HEK293 (cell line): ENCODE data around the gene LSP1.

ENCODE experiments used
- CTCF ChIA-PET: fragments of 350-600 bp; formaldehyde crosslinking; extraction: SDS; loops from one replicate; lab custom pipeline; 2021; ENCODE audit warnings: antibody characterized with exemption; lab: Yijun Ruan, JAX
- POLR2A ChIA-PET: fragments of 300-600 bp; formaldehyde crosslinking; extraction: SDS; loops from one replicate; lab custom pipeline; 2020; ENCODE audit warnings: antibody characterized with exemption, inconsistent platforms; lab: Yijun Ruan, JAX
- H3K27ac ChIP-seq: fragments of 200-500 bp; sonication (Bioruptor generic); 2 replicates; pipeline ENCODE4 v1.5.1; 2014; ENCODE audit warnings: low read depth, low read length, control low read depth, inconsistent platforms; ENCODE audit errors: extremely low read depth
- H3K36me3 ChIP-seq, 2 experiments: fragments of 200-500 bp in 1 of 2; sonication (Bioruptor generic) in 1 of 2; 1 replicate in 1 of 2; 2 replicates in 1 of 2; pipeline ENCODE4 v1.5.1; 2014 to 2017; ENCODE audit warnings: inconsistent platforms in 2 of 2, low read length in 2 of 2; ENCODE audit not compliant: control insufficient read depth in 2 of 2, insufficient read depth in 1 of 2
- H3K4me1 ChIP-seq: fragments of 200-500 bp; sonication (Bioruptor generic); 2 replicates; pipeline ENCODE4 v1.5.1; 2014; ENCODE audit warnings: mild to moderate bottlenecking, low read length, inconsistent platforms; ENCODE audit not compliant: control insufficient read depth, insufficient read depth
- H3K4me3 ChIP-seq: 2 replicates; pipeline ENCODE4 v1.5.1; 2011; ENCODE audit warnings: low read depth, mild to moderate bottlenecking, control low read depth, low read length, moderate library complexity
- H3K9me3 ChIP-seq: fragments of 200-500 bp; sonication (Bioruptor generic); 2 replicates; pipeline ENCODE4 v1.5.1; 2014; ENCODE audit warnings: low read depth, low read length, inconsistent platforms; ENCODE audit not compliant: control insufficient read depth, insufficient read depth
- BCL11B ChIP-seq: fragments of 450-650 bp; formaldehyde crosslinking; IDR thresholded peaks from 2 replicates; pipeline ENCODE4 v1.5.1; 2016; ENCODE audit warnings: low read depth, missing biosample characterization, missing genetic modification characterization
- GFI1B ChIP-seq: fragments of 450-650 bp; formaldehyde crosslinking; IDR thresholded peaks from 2 replicates; pipeline ENCODE4 v1.5.1; 2016; ENCODE audit warnings: missing biosample characterization, missing genetic modification characterization
- GLI4 ChIP-seq: fragments of 450-650 bp; formaldehyde crosslinking; IDR thresholded peaks from 2 replicates; pipeline ENCODE4 v1.5.1; 2016; ENCODE audit warnings: missing biosample characterization, missing genetic modification characterization
- IKZF3 ChIP-seq: fragments of 450-650 bp; IDR thresholded peaks from 2 replicates; pipeline ENCODE4 v1.5.0; 2018; ENCODE audit warnings: missing biosample characterization, mild to moderate bottlenecking, missing genetic modification characterization, moderate library complexity
- OSR2 ChIP-seq: fragments of 450-650 bp; formaldehyde crosslinking; IDR thresholded peaks from 2 replicates; pipeline ENCODE4 v1.5.1; 2016; ENCODE audit warnings: missing biosample characterization, missing genetic modification characterization
- PATZ1 ChIP-seq: fragments of 450-650 bp; formaldehyde crosslinking; IDR thresholded peaks from 2 replicates; pipeline ENCODE4 v1.5.1; 2016; ENCODE audit warnings: missing biosample characterization, missing genetic modification characterization
- PRDM1 ChIP-seq: fragments of 450-650 bp; formaldehyde crosslinking; IDR thresholded peaks from 2 replicates; pipeline ENCODE4; 2016; ENCODE audit warnings: missing biosample characterization, missing genetic modification characterization
- RBAK ChIP-seq: fragments of 450-650 bp; formaldehyde crosslinking; IDR thresholded peaks from 2 replicates; pipeline ENCODE4 v1.5.1; 2016; ENCODE audit warnings: missing biosample characterization, missing genetic modification characterization
- TRIM28 ChIP-seq: IDR thresholded peaks from 2 replicates; pipeline ENCODE4 v1.6.1; 2011; ENCODE audit warnings: low read length, control low read depth, borderline replicate concordance
- YY1 ChIP-seq: fragments of 450-650 bp; formaldehyde crosslinking; IDR thresholded peaks from 2 replicates; pipeline ENCODE4 v1.5.1; 2018; ENCODE audit warnings: missing biosample characterization, missing genetic modification characterization
- ZBTB44 ChIP-seq: fragments of 450-650 bp; IDR thresholded peaks from 2 replicates; pipeline ENCODE4 v1.5.1; 2018; ENCODE audit warnings: missing biosample characterization, mild to moderate bottlenecking, missing genetic modification characterization
- ZFHX2 ChIP-seq: fragments of 450-650 bp; formaldehyde crosslinking; conservative IDR thresholded peaks from 2 replicates; pipeline ENCODE4 v1.5.1; 2016; ENCODE audit warnings: missing biosample characterization, missing genetic modification characterization
- ZNF114 ChIP-seq: fragments of 450-650 bp; formaldehyde crosslinking; IDR thresholded peaks from 2 replicates; pipeline ENCODE4 v1.5.0; 2017; ENCODE audit warnings: missing biosample characterization, missing genetic modification characterization
- ZNF121 ChIP-seq: fragments of 450-650 bp; formaldehyde crosslinking; IDR thresholded peaks from 2 replicates; pipeline ENCODE4 v1.5.1; 2016; ENCODE audit warnings: missing biosample characterization, missing genetic modification characterization
- ZNF138 ChIP-seq: fragments of 450-650 bp; formaldehyde crosslinking; IDR thresholded peaks from 2 replicates; pipeline ENCODE4 v1.5.1; 2016; ENCODE audit warnings: missing biosample characterization, missing genetic modification characterization, borderline replicate concordance
- ZNF223 ChIP-seq: fragments of 450-650 bp; formaldehyde crosslinking; IDR thresholded peaks from 2 replicates; pipeline ENCODE4 v1.5.1; 2016; ENCODE audit warnings: missing biosample characterization, missing genetic modification characterization
- ZNF280D ChIP-seq: fragments of 450-650 bp; formaldehyde crosslinking; IDR thresholded peaks from 2 replicates; pipeline ENCODE4 v1.5.1; 2016; ENCODE audit warnings: missing biosample characterization, missing genetic modification characterization
- ZNF335 ChIP-seq: fragments of 450-650 bp; formaldehyde crosslinking; conservative IDR thresholded peaks from 2 replicates; pipeline ENCODE4 v1.5.1; 2016; ENCODE audit warnings: missing biosample characterization, missing genetic modification characterization
- ZNF350 ChIP-seq: fragments of 450-650 bp; formaldehyde crosslinking; IDR thresholded peaks from 2 replicates; pipeline ENCODE4 v1.5.0; 2017; ENCODE audit warnings: missing biosample characterization, mild to moderate bottlenecking, missing genetic modification characterization
- ZNF366 ChIP-seq: fragments of 450-650 bp; formaldehyde crosslinking; conservative IDR thresholded peaks from 2 replicates; pipeline ENCODE4 v1.5.1; 2016; ENCODE audit warnings: missing biosample characterization, missing genetic modification characterization
- ZNF423 ChIP-seq: fragments of 450-650 bp; formaldehyde crosslinking; IDR thresholded peaks from 2 replicates; pipeline ENCODE4 v1.5.1; 2016; ENCODE audit warnings: missing biosample characterization, missing genetic modification characterization
- ZNF473 ChIP-seq: fragments of 450-650 bp; formaldehyde crosslinking; IDR thresholded peaks from 2 replicates; pipeline ENCODE4 v1.5.1; 2017; ENCODE audit warnings: missing biosample characterization, missing genetic modification characterization
- ZNF510 ChIP-seq: fragments of 450-650 bp; formaldehyde crosslinking; IDR thresholded peaks from 2 replicates; pipeline ENCODE4 v1.5.1; 2018; ENCODE audit warnings: mild to moderate bottlenecking, missing genetic modification characterization, missing biosample characterization; ENCODE audit not compliant: insufficient replicate concordance
- ZNF513 ChIP-seq: fragments of 450-650 bp; IDR thresholded peaks from 2 replicates; pipeline ENCODE4 v1.5.1; 2018; ENCODE audit warnings: missing biosample characterization, missing genetic modification characterization
- ZNF529 ChIP-seq: fragments of 450-650 bp; formaldehyde crosslinking; IDR thresholded peaks from 2 replicates; pipeline ENCODE4 v1.5.1; 2017; ENCODE audit warnings: missing genetic modification characterization, missing biosample characterization; ENCODE audit not compliant: insufficient replicate concordance
- ZNF658 ChIP-seq: fragments of 450-650 bp; formaldehyde crosslinking; IDR thresholded peaks from 2 replicates; pipeline ENCODE4; 2016; ENCODE audit warnings: missing biosample characterization, missing genetic modification characterization
- ZNF664 ChIP-seq: fragments of 450-650 bp; formaldehyde crosslinking; IDR thresholded peaks from 2 replicates; pipeline ENCODE4 v1.5.1; 2016; ENCODE audit warnings: missing biosample characterization, missing genetic modification characterization
- ZNF701 ChIP-seq: fragments of 450-650 bp; formaldehyde crosslinking; IDR thresholded peaks from 2 replicates; pipeline ENCODE4 v1.5.1; 2016; ENCODE audit warnings: missing biosample characterization, missing genetic modification characterization
- ZNF791 ChIP-seq: fragments of 450-650 bp; formaldehyde crosslinking; IDR thresholded peaks from 2 replicates; pipeline ENCODE4 v1.5.1; 2016; ENCODE audit warnings: missing biosample characterization, missing genetic modification characterization
- ZSCAN23 ChIP-seq: fragments of 450-650 bp; formaldehyde crosslinking; IDR thresholded peaks from 2 replicates; pipeline ENCODE4 v1.5.1; 2016; ENCODE audit warnings: missing biosample characterization, missing genetic modification characterization
- ZSCAN30 ChIP-seq: fragments of 450-650 bp; IDR thresholded peaks from 2 replicates; pipeline ENCODE4 v1.5.1; 2018; ENCODE audit warnings: missing biosample characterization, mild to moderate bottlenecking, missing genetic modification characterization, moderate library complexity

The LSP1 gene

GRCh38 chr11:1893581-1894359, 40.9 kb downstream of the LSP1 start (continued):
- TF ChIP-seq ZNF335 (tag by site-specific recombination), result no peak
- TF ChIP-seq ZNF513 (tag by site-specific recombination), result no peak
- peak; percentile 98 for TF ChIP-seq ZNF366 (tag by site-specific recombination)
- TF ChIP-seq ZNF121, result no peak
- TF ChIP-seq ZSCAN30 (tag by site-specific recombination), result no peak
- TF ChIP-seq GLI4, result no peak
- no peak for TF ChIP-seq BCL11B (tag by site-specific recombination)
- TF ChIP-seq PRDM1 (tag by site-specific recombination), result no peak
- no peak for TF ChIP-seq IKZF3 (tag by site-specific recombination)
- TF ChIP-seq ZFHX2 (tag by site-specific recombination), result peak; percentile 56
- TF ChIP-seq ZNF423 (tag by site-specific recombination), result no peak
- TF ChIP-seq ZNF658 (tag by site-specific recombination), result no peak
- no peak for TF ChIP-seq ZNF529

- no peaks in the 10 kb centered on the region for H3K4me1 ChIP-seq
- TF ChIP-seq ZNF223 (tag by site-specific recombination) (no peak), ZNF510 (tag by site-specific recombination) (no peak), ZNF350 (tag by site-specific recombination) (no peak), ZNF791 (tag by site-specific recombination) (no peak), ZBTB44 (tag by site-specific recombination) (no peak), RBAK (tag by site-specific recombination) (no peak), ZSCAN23 (tag by site-specific recombination) (no peak), ZNF473 (tag by site-specific recombination) (no peak), TRIM28 (no peak), GFI1B (tag by site-specific recombination) (no peak), ZNF664 (tag by site-specific recombination) (no peak), ZNF138 (no peak), ZNF114 (no peak), ZNF280D (tag by site-specific recombination) (no peak), OSR2 (tag by site-specific recombination) (no peak), YY1 (tag by site-specific recombination) (no peak), ZNF701 (tag by site-specific recombination) (no peak), PATZ1 (no peak)
- CTCF ChIA-PET, result no interaction called here
- H3K9me3 ChIP-seq, result no peaks in the 10 kb centered on the region
- no peak overlapping the region for H3K27ac ChIP-seq
- H3K36me3 ChIP-seq, result no peaks in the 10 kb centered on the region
- POLR2A ChIA-PET, result interaction anchor here (0.6 kb wide), 1 partner anchor 10 kb away, joined by 3 read pairs; no protein-coding TSS in a partner anchor
- no peak overlapping the region for H3K4me3 ChIP-seq
Measured at GRCh38 chr11:1894759-1895158, 41.9 kb downstream of the LSP1 start.
